GM10248 (cell line): Measurements from ENCODE around the gene LIMK1.

ENCODE experiments used
- CTCF ChIA-PET: fragments of 300-600 bp; sonication (Branson Sonifier 250); formaldehyde crosslinking; extraction: SDS; loops from one replicate; lab custom pipeline; 2021; ENCODE audit warnings: antibody characterized with exemption; lab: Yijun Ruan, JAX
- POLR2A ChIA-PET: fragments of 350-650 bp; sonication (Branson Sonifier 250); formaldehyde crosslinking; extraction: SDS; loops from one replicate; lab custom pipeline; 2020; ENCODE audit warnings: antibody characterized with exemption; lab: Yijun Ruan, JAX
- DNase-seq: peaks from one replicate; pipeline ENCODE4 v3.0.0; 2012; ENCODE audit errors: extremely low spot score
- TF ChIP-seq, protein P1 (sequence below): IDR thresholded peaks from 2 replicates; pipeline ENCODE4 v1.5.1; 2012; ENCODE audit warnings: mild to moderate bottlenecking, low read depth; ENCODE audit errors: extremely low read depth, missing control alignments, control extremely low read depth

The LIMK1 gene

DNA sequence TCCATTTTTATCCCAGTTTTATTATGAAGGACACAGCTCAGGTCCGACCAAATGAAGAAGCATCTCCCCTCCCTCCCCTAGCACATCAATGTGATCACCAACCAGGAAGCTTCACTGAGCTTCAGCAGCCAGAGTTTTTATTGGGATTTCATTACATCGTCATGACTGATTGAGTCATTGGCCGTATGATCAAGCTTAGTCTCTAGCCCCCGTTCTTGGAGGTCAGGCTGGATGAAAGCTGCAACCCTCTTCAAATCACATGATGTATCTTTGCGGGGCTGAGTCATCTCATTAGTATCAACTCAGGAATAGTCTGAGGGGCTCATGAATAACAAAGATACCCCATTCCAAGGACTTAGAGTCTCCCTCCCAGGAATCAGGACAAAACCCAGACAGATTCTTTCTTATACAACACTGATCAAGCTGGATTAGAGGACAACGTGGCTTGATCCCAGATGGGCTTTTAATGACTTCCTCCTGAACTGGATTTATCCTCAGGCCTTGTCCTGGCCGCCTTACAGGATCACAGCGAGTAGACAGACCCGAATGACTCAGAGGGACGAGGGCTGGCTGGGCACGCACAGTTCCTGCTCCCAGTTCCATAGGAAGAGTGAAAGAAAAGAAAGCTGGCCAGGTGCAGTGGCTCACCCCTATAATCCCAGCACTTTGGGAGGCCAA lies 14.5 kb downstream of the LIMK1 start:
- TF ChIP-seq, protein P1, sequence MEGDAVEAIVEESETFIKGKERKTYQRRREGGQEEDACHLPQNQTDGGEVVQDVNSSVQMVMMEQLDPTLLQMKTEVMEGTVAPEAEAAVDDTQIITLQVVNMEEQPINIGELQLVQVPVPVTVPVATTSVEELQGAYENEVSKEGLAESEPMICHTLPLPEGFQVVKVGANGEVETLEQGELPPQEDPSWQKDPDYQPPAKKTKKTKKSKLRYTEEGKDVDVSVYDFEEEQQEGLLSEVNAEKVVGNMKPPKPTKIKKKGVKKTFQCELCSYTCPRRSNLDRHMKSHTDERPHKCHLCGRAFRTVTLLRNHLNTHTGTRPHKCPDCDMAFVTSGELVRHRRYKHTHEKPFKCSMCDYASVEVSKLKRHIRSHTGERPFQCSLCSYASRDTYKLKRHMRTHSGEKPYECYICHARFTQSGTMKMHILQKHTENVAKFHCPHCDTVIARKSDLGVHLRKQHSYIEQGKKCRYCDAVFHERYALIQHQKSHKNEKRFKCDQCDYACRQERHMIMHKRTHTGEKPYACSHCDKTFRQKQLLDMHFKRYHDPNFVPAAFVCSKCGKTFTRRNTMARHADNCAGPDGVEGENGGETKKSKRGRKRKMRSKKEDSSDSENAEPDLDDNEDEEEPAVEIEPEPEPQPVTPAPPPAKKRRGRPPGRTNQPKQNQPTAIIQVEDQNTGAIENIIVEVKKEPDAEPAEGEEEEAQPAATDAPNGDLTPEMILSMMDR: no peak
- no peak for DNase-seq
- ChIA-PET POLR2A (no interaction called here), CTCF (interaction anchor here (1.4 kb wide), 1 partner anchor 11 kb away, joined by 3 read pairs; no protein-coding TSS in a partner anchor)

DNA sequence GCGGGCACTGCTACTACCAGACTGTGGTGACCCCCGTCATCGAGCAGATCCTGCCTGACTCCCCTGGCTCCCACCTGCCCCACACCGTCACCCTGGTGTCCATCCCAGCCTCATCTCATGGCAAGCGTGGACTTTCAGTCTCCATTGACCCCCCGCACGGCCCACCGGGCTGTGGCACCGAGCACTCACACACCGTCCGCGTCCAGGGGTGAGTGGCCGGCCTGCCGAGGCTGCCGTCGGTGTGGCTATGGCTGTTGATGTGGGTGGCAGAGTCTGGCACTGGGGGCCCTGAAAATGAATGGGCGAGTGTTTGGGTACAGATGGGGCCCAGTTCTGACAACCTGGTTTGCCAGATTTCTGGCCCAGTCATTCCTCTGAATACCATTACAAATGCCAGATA lies 15.4 kb downstream of the LIMK1 start:
- POLR2A ChIA-PET: no interaction called here
- CTCF ChIA-PET: no interaction called here
- no peak for DNase-seq
- TF ChIP-seq, protein P1: no peak

DNA sequence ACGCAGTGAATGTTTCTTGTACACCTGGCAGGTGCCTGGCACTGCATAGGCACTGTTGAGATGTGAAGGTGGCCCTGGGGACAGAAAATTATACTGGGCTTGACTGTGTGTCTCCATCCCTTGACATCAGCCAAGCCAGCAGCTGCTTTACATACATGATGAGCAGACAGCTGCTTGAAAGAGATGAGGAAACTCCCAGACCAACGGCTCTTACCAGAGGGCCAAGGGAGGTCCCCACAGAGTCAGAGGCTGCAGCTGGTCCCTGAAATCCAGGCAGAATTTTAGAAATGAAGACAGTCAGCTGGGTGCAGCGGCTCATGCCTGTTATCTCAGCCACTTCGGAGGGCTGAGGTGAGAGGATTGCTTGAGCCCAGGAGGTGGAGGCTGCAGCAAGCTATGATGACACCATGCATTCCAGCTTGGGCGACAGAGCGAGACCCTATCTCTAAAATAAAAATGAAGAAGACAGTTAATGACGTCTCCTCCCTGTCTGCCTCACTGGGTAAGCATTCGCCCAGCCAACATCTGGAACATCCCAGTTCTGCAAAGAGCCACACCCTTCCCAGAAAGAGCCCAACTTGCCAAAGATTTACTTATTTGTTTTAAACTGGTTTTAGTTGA lies 17.6 kb downstream of the LIMK1 start:
- POLR2A ChIA-PET: interaction anchor here (0.8 to 1.0 kb wide), 2 partner anchors 10 to 236 kb away, joined by 4 to 5 read pairs; no protein-coding TSS in a partner anchor
- peak; percentile 85 for DNase-seq
- TF ChIP-seq, protein P1: no peak
- CTCF ChIA-PET: interaction anchor here (1.4 to 2.1 kb wide), 5 partner anchors 10 to 300 kb away, joined by 3 to 7 read pairs (median 5); no protein-coding TSS in a partner anchor

DNA sequence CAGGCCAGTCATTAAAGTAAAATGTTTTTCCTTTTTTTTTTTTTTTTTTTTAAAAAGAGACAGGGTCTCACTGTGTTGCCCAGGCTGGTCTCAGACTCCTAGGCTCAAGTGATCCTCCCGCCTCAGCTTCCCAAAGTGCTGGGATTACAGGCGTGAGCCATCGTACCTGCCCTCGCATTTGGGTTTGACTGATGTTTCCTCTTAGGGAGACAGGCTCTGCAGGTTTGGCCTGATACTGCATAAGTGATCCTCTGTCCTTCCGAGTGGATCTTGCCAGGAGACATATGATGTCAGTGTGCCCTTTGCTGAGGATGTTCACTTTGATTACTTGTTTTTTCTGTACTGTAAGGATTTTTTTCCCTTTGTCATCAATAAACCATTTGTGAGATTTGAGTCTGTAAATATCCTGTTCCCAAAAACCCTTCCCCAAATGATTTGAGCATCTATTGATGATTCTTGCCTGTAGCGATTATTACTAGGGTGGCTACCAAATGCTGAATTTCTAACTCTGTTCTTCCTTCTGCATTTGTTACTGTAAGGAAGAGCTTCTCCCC lies 19.7 kb downstream of the LIMK1 start:
- TF ChIP-seq, protein P1: no peak
- ChIA-PET CTCF (no interaction called here), POLR2A (no interaction called here)
- DNase-seq: no peak

DNA sequence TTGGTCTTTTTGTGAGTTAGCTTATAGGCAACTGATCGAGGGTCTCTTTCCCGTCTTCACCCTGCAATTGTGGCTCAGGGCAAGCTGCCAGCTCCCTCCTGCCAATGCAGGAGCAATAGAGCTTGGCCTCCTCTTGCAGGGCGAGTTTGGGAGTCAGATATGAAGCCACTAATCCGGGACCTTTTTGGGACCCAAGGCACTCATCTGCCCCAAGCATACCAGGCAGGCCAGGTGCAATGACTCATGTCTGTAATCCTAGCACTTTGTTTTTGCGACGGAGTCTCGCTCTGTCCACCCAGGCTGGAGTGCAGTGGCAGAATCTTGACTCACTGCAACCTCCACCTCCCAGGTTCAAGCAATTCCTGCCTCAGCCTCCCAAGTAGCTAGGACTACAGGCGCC lies 21.1 kb downstream of the LIMK1 start:
- CTCF ChIA-PET: interaction anchor here (1.0 kb wide), 1 partner anchor 10 kb away, joined by 3 read pairs; no protein-coding TSS in a partner anchor
- POLR2A ChIA-PET: no interaction called here
- TF ChIP-seq, protein P1: no peak
- no peak for DNase-seq

DNA sequence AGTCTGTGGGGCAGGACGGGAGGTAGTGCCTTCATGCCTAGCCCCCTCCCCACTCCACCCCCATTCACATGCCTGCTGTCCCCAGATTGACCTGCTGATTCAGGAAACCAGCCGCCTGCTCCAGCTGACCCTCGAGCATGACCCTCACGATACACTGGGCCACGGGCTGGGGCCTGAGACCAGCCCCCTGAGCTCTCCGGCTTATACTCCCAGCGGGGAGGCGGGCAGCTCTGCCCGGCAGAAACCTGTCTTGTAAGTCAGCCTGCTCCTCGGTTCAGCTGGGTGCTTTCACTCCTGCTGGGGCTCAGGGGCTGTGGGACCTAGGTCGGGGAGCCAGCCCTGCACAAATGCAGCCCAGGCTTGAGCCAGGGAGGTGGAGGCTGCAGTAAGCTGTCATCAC lies 22.4 kb downstream of the LIMK1 start:
- ChIA-PET CTCF (no interaction called here), POLR2A (no interaction called here)
- DNase-seq: no peak
- TF ChIP-seq, protein P1: no peak
